ENCODE data around the gene CLCN2.

The CLCN2 gene

GRCh38 chr3:184339001-184339400 is 22.4 kb downstream of the CLCN2 start:
- no peaks in the 10 kb centered on the region for H3K9me2 ChIP-seq (ENCODE audit: low read depth, low read length)
- no peak overlapping the region for H3K4me3 ChIP-seq (ENCODE audit: low read depth, low read length, poor library complexity, severe bottlenecking)
- no peak overlapping the region for H3K27ac ChIP-seq (ENCODE audit: low read depth, low read length, poor library complexity, severe bottlenecking)
- H3K27me3 ChIP-seq (ENCODE audit: insufficient read depth, low read length): no peaks in the 10 kb centered on the region; the same call in 1 of the 2 replicates
- H3K9me3 ChIP-seq (ENCODE audit: low read length): no peaks in the 10 kb centered on the region
- no peaks in the 10 kb centered on the region for H4K20me1 ChIP-seq (ENCODE audit: insufficient read depth, low read length)
- no peak overlapping the region for H2AFZ ChIP-seq (ENCODE audit: low read length)
- TF ChIP-seq CTCF (IDR thresholded peaks at IDR 0.05; ENCODE audit: low read length): no peak
- no peak for TF ChIP-seq EZH2 (IDR thresholded peaks at IDR 0.05; ENCODE audit: borderline replicate concordance, low read length)
- peaks cover 15% of the 10 kb centered on the region for H3K36me3 ChIP-seq (ENCODE audit: insufficient read depth, low read length)
- H3K4me2 ChIP-seq (ENCODE audit: low read length): no peak overlapping the region
- H3K4me1 ChIP-seq (ENCODE audit: insufficient read depth, low read length, severe bottlenecking): peaks cover 16% of the 10 kb centered on the region
- no peaks in the 10 kb centered on the region for H3K79me2 ChIP-seq (ENCODE audit: insufficient read depth, low read length)
- H3F3A ChIP-seq (ENCODE audit: insufficient read depth, low read length): peaks cover 11% of the 10 kb centered on the region; the same call in 1 of the 2 replicates
- H3K9ac ChIP-seq (ENCODE audit: low read length): no peak overlapping the region

- Histone ChIP-seq H3K4me3 (ENCODE audit: low read depth, low read length, poor library complexity, severe bottlenecking) (no peak overlapping the region), H3K4me2 (ENCODE audit: low read length) (no peak overlapping the region), H3K9me3 (ENCODE audit: low read length) (no peaks in the 10 kb centered on the region), H3K9me2 (ENCODE audit: low read depth, low read length) (no peaks in the 10 kb centered on the region), H3F3A (ENCODE audit: insufficient read depth, low read length) (peaks cover 15% of the 10 kb centered on the region; the same call in 1 of the 2 replicates), H3K27me3 (ENCODE audit: insufficient read depth, low read length) (no peaks in the 10 kb centered on the region; the same call in 1 of the 2 replicates), H3K27ac (ENCODE audit: low read depth, low read length, poor library complexity, severe bottlenecking) (no peak overlapping the region), H3K9ac (ENCODE audit: low read length) (no peak overlapping the region), H4K20me1 (ENCODE audit: insufficient read depth, low read length) (no peaks in the 10 kb centered on the region), H2AFZ (ENCODE audit: low read length) (no peak overlapping the region), H3K36me3 (ENCODE audit: insufficient read depth, low read length) (peaks cover 20% of the 10 kb centered on the region), H3K79me2 (ENCODE audit: insufficient read depth, low read length) (no peaks in the 10 kb centered on the region), H3K4me1 (ENCODE audit: insufficient read depth, low read length, severe bottlenecking) (peaks cover 16% of the 10 kb centered on the region)
- TF ChIP-seq CTCF (IDR thresholded peaks at IDR 0.05; ENCODE audit: low read length) (no peak), EZH2 (IDR thresholded peaks at IDR 0.05; ENCODE audit: borderline replicate concordance, low read length) (no peak)
Observed at GRCh38 chr3:184338511-184338945, 22.9 kb downstream of the CLCN2 start.

- no peaks in the 10 kb centered on the region for H4K20me1 ChIP-seq (ENCODE audit: insufficient read depth, low read length)
- H3K9ac ChIP-seq (ENCODE audit: low read length): no peak overlapping the region
- H2AFZ ChIP-seq (ENCODE audit: low read length): no peak overlapping the region
- H3K27ac ChIP-seq (ENCODE audit: low read depth, low read length, poor library complexity, severe bottlenecking): no peak overlapping the region
- TF ChIP-seq EZH2 (IDR thresholded peaks at IDR 0.05; ENCODE audit: borderline replicate concordance, low read length) (no peak), CTCF (IDR thresholded peaks at IDR 0.05; ENCODE audit: low read length) (no peak)
- no peaks in the 10 kb centered on the region for H3K79me2 ChIP-seq (ENCODE audit: insufficient read depth, low read length)
- no peaks in the 10 kb centered on the region; the same call in 1 of the 2 replicates for H3K27me3 ChIP-seq (ENCODE audit: insufficient read depth, low read length)
- peaks cover 25% of the 10 kb centered on the region for H3K36me3 ChIP-seq (ENCODE audit: insufficient read depth, low read length)
- peaks cover 19% of the 10 kb centered on the region; the same call in 1 of the 2 replicates for H3F3A ChIP-seq (ENCODE audit: insufficient read depth, low read length)
- H3K4me1 ChIP-seq (ENCODE audit: insufficient read depth, low read length, severe bottlenecking): peaks cover 16% of the 10 kb centered on the region
- no peaks in the 10 kb centered on the region for H3K9me2 ChIP-seq (ENCODE audit: low read depth, low read length)
- H3K4me3 ChIP-seq (ENCODE audit: low read depth, low read length, poor library complexity, severe bottlenecking): no peak overlapping the region
- no peaks in the 10 kb centered on the region for H3K9me3 ChIP-seq (ENCODE audit: low read length)
- no peak overlapping the region for H3K4me2 ChIP-seq (ENCODE audit: low read length)
Observed at GRCh38 chr3:184337981-184338380, 23.4 kb downstream of the CLCN2 start.

Measured in OCI-LY1 (cell line).